Medulla oblongata (tissue), 1 donor: ENCODE results near the gene FAM186B.

Source experiments
- DNase-seq: peaks from one replicate; pipeline ENCODE4 v3.0.0-alpha.2; 2015; ENCODE audit errors: extremely low spot score

Gene FAM186B

DNA sequence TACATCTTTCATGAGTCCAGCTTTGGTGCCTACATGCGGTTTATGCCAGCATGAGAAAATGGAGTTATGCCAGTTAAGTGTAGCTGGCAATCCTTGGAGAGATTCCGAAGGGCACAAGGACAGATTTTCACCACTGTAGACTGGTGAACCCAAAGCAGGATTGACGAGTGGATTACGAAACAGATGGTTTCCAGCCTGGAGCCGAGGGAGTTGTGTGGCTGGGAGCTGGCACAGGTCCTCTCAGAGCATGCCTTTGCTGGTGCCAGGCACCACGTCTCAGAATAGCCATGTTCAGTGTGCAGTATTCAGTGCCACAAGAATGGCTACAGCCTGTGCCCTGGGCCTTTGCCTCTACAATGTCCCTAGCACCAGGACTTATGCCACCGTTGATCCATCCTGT is 53.4 kb downstream of the FAM186B start:
- DNase-seq = no peak

DNA sequence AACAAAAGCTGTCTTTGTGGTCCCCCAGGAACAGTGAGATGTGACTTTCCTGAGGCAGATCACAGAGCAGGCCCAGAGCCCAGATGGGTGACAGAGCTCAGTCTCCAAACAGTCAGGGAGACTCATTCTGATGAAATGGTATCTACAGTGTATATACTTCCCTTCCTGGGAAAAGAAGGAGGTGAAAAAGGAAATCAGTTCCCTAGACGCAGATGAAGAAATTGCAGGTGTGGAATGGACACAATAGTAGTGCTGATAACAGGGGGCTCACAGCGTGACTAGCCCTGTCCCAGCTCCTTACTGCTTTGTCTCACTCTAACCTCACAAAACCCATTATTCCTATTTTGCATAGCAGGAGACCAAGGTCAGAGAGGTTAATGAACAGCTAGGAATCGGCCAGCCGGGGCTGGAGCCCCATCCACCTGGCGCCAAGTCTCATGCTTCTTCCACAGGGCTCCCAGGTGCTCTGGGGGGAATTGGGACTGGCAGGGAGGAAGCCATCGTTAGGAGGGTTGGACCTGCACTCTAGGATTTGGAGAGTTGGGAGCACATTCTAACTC is 54.7 kb downstream of the FAM186B start:
- DNase-seq = no peak

- no peak for DNase-seq
Measured at GRCh38 chr12:49549735-49550692, 55.4 kb downstream of the FAM186B start.

- DNase-seq = peak; percentile 28
Measured at GRCh38 chr12:49548822-49549648, 56.4 kb downstream of the FAM186B start.

DNA sequence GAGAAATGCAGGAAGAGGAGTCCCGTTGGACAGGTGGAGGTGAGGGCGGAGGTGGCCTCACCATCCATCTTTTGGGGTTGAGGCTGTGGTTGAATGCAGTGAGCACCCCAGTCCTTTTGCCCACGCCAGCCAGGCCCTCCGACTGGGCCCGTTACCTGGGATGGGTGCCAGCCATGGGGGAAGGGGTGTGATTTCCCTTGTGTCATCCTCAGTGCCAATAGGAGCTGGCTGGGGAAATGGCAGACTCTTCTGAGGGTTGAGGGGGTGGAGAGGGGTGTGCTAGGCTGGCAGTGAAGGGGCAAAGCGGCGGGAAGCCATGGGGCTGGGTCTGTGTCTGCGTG is 57.0 kb downstream of the FAM186B start:
- no peak for DNase-seq

DNA sequence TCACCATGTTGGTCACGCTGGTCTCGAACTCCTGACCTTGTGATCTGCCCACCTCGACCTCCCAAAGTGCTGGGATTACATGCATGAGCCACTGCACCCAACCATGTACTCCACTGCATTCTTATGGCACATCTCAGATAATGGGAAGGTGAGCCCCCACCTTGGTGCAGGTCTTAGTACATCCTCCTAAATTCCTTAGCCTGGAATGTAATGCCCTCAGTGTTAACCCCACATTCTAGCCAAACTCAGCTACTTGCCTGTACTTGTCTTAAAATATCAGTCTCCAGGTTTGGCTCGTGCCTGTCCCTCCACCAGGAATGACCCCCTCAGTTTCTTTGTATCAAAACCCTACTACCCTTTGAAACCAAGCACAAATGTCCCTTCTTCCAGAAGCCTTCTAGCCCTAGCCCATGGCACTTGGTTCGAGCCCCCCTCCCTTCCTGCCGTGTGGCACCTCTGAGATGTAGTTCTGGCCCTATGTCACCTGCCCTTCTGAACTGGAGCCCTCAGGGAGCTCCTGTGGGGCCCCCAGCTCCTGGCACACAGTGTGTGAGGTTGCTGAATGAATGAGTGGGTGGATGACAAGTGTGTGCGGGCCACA is 58.2 kb downstream of the FAM186B start:
- no peak for DNase-seq

DNA sequence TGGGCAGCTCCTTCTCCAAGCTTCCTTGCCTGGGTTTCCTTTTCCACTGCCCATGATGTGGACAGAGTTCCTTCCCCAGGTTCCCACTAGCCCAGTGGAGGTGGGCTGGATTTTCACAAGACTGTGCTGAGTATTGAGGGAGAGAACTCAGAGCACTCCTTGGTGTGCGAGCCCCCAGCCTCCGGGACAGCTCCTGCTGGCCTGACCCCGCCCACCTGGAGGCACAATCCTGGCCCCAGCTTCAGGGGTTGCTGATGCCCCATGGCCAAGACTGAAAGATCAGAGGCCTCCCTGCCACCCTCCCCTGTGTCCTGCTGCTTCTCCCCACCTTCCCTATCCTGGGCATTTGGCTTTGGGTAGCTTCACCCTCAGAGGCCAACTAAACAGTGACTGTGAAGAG is 59.0 kb downstream of the FAM186B start:
- no peak for DNase-seq

DNA sequence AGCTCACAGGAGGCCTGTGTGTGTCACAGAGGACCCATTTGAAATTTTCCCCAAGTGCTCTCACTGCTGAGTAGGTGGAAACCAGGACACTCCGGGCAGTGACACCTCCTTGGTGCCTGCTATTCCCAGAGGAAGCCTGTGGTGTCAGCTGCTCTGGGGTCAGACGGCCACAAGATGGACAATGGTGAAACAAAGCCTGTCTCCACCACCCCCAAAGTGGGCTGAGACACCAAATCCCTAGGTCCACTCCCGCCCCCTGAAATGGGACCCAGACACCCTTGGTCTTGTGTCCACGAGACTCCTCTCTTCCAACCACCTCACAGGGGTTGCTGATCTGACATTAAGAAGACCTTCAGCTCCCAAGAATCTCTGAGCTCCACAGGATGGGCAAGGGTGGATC is 59.6 kb downstream of the FAM186B start:
- no peak for DNase-seq

- no peak for DNase-seq
Measured at GRCh38 chr12:49543914-49544815, 61.3 kb downstream of the FAM186B start.

GRCh38 chr12:49543221-49543913 is 62.1 kb downstream of the FAM186B start:
- DNase-seq = no peak

GRCh38 chr12:49542592-49543160 is 62.8 kb downstream of the FAM186B start:
- no peak for DNase-seq

- DNase-seq = no peak
Measured at GRCh38 chr12:49541911-49542505, 63.4 kb downstream of the FAM186B start.

GRCh38 chr12:49541140-49541861 is 64.1 kb downstream of the FAM186B start:
- DNase-seq = no peak

DNA sequence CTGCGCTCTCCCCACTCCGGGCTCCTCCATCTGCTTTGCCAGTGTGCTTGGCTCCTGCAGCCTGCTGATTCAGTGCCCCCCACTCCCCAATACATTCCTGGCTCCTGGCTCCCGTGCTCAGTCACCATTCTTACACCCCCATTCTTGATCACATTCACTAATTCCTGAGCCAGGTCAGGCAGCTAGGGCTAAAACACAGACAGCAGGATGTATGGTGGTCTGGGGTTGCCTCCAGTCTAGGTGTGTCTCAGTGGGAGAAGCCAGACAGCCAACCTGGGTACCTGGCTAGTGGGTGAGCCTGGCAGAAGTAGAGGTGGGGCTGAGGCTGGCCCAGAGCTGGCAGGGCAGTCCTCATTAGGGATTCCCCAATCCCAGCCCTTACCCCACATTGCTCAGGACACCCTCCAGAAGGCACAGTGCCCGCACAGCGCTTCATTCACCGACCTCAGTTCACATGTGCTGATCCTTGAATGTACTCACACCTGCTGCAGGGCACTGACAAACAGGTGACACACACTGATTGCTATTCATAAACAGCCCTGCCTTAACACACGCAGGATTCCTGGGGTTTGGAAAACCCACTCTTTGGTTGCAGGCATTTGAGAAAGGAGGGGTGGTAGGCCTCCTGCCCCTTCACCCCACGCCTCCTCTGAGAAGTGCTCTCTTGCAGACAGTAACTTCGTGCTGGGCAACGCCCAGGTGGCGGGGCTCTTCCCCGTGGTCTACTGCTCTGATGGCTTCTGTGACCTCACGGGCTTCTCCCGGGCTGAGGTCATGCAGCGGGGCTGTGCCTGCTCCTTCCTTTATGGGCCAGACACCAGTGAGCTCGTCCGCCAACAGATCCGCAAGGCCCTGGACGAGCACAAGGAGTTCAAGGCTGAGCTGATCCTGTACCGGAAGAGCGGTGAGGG is 65.0 kb downstream of the FAM186B start:
- DNase-seq = no peak

DNA sequence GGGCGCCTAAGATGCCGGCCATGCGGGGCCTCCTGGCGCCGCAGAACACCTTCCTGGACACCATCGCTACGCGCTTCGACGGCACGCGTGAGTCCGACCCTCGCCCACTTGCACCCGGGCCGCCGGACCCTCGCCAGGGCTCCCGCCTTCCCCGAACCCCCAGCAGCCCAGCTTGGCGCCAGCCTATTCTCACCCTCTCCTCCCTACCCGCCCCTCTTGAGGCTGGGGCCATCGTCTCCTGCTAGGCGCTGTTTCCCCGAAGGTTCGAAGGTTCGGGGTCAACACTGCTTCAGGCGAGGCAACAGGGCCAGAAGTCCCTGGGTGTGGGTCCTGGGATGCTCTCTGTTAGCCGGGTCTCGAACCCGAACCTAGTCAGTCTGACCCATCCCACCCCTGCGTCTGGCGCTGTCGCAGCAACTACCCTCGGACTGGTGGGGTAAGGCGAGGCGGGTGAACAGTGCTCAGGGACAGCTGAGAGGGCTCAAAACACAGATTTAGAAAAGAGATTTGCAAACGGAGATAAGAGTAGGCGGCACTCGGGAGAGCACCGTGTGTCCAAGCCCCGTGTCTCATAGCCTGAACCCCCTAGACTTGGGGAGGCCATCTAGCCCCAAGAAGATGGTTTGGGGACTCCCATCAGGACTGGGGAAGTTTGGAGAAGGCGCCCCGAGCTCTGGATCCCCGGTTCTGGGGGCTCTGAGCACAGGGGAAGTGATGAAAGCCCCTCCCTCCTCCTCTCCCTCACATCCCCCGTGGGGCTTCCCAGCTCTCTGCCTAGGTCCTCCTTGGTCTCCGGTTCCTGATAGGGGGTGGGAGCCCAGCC is 65.8 kb downstream of the FAM186B start:
- DNase-seq = no peak

GRCh38 chr12:49538510-49539403 is 66.7 kb downstream of the FAM186B start, which contains the start of gene KCNH3:
TSS of gene KCNH3 (plus strand) at chr12:49539030. CDS start at chr12:49539417, 387 bp downstream.
- peak; percentile 62 for DNase-seq
